Measurements from ENCODE around the gene KLHL11.
"Not testable (repeated sequence)": the region's sequence is repeated elsewhere in the genome, so short reads cannot be mapped to it uniquely, and the experiment has no call there.

Gene KLHL11

DNA sequence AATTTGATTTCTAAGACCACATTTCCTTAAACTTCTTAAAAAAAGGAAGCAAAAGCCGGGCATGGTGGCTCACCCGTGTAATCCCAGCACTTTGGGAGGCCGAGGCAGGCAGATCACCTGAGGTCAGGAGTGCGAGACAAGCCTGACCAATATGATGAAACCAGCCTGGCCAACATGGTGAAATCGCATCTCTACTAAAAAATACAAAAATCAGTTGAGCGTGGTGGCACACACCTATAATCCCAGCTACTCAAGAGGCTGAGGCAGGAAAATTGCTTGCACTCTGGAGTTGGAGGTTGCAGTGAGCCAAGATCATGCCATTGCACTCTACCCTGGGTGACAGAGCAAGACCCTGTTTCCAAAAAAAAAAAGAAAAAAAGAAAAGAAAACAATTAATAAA, 24.4 kb downstream of the KLHL11 start:
- not testable (repeated sequence) for DNase-seq (ENCODE audit: low read depth in 1 of 2, low spot score in 1 of 2)

DNA sequence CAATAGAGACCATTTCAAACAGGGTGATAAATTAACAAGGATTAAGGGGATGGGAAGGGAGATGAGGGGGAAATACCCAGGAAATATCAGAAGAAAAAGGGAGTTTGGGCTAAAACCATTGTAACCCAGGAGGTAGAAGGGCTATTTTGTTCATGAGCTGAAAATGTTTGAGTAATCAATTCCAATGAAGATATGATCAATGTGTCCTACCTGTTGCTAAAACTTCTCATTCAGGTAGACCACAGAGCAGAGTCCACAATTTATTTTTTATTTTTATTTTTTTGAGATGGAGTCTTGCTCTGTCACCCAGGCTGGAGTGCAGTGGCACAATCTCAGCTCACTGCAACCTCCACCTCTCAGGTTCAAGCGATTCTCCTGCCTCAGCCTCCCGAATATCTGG, 25.8 kb downstream of the KLHL11 start:
- DNase-seq (ENCODE audit: low read depth in 1 of 2, low spot score in 1 of 2), result not testable (repeated sequence)

DNA sequence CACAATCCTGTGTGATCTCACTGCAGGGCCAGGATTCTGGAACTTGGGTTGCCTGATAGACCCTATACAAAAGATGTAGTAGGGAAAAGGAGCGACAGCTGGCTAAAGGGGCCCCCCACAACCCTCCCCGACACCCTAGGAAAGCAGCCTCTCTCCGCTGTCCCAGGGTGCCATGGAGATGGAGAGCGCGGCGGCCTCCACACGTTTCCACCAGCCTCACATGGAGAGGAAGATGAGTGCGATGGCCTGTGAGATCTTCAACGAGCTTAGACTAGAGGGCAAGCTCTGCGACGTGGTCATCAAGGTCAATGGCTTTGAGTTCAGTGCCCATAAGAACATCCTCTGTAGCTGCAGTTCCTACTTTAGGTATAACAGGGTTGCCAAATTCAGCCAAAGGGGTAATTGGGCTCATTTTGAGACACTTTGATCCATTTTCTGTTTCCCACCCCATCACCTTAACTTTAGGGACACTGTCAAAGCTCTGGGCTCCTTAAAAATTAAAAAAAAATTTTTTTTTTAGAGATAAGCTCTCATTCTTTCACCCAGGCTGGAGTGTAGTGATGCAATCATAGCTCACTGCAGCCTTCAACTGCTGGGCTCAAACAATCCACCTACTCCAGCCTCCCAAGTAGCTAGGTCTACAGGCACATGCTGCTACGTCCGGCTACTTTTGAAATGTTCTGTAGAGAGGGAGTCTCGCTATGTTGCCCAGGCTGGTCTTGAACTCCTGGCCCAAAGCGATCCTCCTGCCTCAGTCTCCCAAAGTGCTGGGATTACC, 27.3 kb downstream of the KLHL11 start, which contains the start of gene KLHL10:
Gene KLHL10, plus strand, starts transcription at position 65 of the 778 bp plus-strand sequence. Its CDS starts 108 bp downstream, at position 173.
- no peak for DNase-seq (ENCODE audit: low read depth in 1 of 2, low spot score in 1 of 2)

DNA sequence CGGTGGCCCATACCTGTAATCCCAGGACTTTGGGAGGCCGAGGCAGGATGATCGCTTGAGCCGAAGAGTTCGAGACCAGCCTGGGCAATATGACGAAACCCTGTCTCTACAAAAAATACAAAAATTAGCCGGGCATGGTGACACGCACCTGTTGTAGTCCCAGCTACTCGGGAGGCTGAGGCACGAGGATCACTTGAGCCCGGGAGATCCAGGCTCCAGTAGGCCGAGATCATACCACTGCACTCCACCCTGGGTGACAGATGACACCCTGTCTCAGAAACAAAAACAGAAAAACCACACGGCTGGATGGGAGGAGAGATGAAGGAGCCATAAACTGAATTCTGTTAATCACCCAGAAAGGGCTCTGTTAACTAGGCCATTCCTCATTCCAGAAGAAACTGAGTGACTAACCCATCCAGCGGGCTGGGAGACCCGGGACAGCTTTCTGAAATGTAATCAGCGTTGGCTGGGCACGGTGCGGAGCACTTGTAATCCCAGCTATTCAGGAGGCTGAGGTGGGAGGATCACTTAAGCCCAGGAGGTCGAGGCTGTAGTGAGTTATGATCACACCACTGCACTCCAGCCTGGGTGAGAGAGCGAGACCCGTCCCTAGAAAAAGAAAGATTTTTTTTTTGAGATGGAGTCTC, 28.6 kb downstream of the KLHL11 start:
- no peak for DNase-seq (ENCODE audit: low read depth in 1 of 2, low spot score in 1 of 2)

DNA sequence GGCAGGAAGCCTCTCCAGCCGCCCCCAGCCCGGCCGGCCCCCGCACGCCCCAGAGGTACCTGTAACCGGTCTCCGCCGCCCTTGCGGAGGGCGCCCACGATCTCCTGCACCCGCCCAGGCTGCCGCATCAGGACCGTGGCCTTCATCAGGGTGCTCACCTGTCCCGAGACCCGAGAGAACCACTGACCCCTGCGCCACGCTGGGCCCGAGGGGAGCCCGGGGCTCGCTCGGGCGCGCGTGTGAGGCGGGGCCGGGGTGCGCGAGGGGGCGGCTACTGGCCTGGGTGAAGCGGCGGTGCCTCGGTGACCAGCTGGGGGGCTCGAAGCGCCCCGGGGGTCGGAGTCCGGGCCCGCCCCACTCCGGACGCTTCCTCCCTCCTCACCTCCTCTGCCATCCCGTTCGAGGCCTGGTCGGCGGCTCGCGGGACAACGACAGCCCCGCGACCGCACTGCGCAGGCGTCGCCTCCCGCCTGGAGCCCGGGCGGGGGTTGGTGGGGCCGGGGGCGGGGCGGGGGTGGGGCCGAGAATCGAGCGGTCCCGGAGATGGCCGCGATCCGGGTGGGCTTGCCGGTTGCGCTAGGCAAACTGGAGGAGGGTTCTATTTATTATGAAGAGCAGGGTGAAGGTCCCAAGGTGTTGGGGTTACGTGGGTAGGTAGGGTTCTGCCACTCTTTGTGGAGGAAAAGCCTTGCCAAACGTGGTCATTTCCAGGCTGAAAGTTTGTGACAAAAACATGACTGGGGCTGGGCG, 29.2 kb downstream of the KLHL11 start, which contains the start of gene NT5C3B:
Gene NT5C3B, minus strand, starts transcription at position 433 of the 750 bp plus-strand sequence. Its CDS starts 39 bp downstream, at position 394.
- DNase-seq (ENCODE audit: low read depth in 1 of 2, low spot score in 1 of 2), result peak in 1 of 2 donors; percentile 34

DNA sequence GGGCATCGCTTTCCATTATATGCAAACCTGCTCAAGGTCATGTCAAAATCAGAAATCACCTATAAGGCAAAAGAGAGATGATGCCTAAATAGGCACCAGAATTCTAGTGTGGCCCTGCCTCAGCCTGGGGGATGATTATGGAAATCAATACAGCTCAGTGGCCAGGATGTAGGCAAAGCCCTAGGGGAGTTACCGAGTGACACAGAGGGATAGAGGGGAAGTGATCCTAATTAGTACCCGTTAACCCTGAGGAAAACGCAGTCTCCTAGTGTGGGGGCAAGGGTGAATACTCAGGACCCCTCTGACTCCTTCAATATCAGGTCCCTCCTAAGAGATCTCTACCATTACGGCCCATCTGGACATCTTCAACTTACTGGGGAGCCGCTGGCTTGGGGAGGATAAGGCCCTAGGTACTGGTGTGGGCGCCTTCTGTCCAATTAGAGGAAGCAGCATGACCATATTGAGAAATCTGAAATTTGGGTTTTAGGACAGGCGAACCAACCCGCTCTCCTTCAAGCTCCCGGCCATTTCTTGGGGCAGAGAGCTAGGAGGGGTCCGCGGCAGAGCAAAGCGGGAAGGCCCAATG, 29.9 kb downstream of the KLHL11 start:
- no peak for DNase-seq (ENCODE audit: low read depth in 1 of 2, low spot score in 1 of 2)

DNA sequence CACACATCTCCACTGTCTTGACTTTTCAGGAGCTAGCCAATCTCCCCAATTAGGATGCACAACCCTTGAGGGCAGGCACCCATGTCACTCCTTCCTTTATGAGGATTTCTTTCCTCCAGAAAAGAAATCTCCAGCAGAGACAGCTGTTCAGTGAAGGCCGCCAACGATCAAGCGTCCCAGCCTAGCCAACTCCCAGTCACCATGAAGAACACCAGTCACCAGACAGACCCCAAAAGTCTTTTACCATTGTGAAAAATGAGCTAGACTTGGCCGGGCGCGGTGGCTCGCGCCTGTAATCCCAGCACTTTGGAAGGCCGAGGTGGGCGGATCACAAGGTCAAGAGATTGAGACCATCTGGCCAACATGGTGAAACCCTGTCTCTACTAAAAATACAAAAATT, 35.3 kb downstream of the KLHL11 start:
- DNase-seq (ENCODE audit: low read depth in 1 of 2, low spot score in 1 of 2), result not testable (repeated sequence)

DNA sequence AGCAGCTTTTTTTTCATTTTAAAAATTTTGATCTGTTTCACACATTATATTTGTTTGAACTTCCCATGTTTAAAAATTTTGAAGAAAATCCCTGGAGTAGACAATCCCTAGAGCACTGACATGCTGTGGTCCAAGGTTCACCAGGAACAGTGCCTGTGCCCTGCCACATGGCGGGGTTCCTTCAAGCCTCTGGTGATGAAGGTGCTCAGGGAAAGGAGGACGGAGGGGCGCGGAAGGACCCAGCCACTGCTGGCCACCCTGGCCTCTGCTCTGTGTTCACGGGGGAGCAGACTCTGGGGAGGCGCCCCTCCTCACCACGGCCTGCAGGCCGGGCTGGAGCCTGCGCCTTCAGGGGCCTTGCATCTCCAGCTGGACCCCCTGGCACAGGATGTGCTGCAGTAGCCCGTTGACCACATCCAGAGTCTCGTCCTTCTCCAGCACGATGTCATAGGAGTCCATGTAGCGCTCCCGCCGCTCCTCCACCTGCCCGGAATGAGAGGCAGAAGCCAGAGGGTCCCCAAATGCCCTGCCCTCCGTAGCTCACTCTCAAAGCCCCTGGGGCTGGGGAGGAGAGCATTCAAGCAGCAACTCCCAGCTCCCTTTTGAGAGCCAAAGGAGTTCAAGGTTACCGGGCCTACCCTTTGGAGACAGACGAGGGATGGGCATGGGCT, 39.9 kb downstream of the KLHL11 start:
- no peak for DNase-seq (ENCODE audit: low read depth in 1 of 2, low spot score in 1 of 2)

DNA sequence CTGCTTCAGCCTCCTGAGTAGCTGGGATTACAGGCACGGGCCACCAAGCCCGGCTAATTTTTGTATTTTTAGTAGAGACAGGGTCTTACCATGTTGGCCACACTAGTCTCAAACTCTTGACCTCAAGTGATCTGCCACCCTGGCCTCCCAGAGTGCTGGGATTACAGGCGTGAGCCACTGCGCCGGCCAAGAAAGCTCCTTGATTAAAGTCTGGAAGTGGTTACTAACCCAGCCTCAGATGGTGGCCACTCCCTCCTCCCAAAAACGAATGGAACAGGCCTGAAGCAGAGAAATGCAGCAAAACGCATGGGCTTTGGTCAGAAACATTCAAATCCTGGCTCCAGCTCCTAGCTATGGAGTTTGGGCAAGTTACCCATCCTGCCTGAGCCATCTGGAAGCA, 41.1 kb downstream of the KLHL11 start:
- DNase-seq (ENCODE audit: low read depth in 1 of 2, low spot score in 1 of 2), result no peak

DNA sequence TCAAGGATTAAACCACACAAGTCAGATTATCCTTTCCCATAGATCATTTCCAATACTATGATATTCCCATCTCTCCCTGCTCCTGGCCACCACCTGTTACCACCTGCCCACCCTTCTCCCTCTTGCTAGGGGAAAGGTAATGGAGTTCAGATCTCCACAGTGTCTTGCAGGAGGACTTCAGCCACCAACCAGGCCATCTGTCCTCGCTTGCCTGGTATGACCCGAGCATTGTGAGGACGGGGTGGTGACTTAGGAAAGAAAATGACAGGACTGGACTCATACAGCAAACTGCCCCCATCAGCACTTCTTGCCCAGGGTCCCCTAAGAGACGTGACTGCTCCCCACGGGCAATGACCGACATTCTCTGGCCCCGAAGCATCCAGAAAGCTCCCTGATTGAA, 41.6 kb downstream of the KLHL11 start:
- no peak for DNase-seq (ENCODE audit: low read depth in 1 of 2, low spot score in 1 of 2)

DNA sequence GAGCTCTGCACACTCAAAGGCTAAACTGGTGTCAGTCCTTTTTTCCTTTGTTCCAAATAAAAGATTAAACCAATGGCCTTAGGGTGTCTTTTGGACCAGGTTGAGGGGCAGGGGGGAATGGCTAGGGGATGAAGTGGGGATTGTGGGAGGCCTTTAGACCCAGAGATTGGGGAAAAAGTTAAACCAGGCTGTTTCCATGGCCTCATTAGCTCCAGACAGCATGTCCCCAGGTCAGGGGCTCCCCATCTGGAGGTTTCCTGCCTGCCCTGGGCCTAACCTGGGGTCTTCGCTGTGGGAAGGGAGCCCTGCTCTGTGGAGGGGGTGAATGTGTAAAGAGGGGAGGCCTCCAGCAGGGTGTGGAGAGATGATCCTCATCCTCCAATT, 42.1 kb downstream of the KLHL11 start:
- no peak for DNase-seq (ENCODE audit: low read depth in 1 of 2, low spot score in 1 of 2)

DNA sequence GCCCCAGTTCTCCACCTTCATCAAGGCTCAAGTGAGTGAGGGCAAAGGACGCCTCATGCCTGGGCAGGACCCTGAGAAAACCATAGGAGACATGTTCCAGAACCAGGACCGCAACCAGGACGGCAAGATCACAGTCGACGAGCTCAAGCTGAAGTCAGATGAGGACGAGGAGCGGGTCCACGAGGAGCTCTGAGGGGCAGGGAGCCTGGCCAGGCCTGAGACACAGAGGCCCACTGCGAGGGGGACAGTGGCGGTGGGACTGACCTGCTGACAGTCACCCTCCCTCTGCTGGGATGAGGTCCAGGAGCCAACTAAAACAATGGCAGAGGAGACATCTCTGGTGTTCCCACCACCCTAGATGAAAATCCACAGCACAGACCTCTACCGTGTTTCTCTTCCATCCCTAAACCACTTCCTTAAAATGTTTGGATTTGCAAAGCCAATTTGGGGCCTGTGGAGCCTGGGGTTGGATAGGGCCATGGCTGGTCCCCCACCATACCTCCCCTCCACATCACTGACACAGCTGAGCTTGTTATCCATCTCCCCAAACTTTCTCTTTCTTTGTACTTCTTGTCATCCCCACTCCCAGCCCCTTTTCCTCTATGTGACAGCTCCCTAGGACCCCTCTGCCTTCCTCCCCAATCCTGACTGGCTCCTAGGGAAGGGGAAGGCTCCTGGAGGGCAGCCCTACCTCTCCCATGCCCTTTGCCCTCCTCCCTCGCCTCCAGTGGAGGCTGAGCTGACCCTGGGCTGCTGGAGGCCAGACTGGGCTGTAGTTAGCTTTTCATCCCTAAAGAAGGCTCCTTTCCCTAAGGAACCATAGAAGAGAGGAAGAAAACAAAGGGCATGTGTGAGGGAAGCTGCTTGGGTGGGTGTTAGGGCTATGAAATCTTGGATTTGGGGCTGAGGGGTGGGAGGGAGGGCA, 42.7 kb downstream of the KLHL11 start:
- no peak for DNase-seq (ENCODE audit: low read depth in 1 of 2, low spot score in 1 of 2)

DNA sequence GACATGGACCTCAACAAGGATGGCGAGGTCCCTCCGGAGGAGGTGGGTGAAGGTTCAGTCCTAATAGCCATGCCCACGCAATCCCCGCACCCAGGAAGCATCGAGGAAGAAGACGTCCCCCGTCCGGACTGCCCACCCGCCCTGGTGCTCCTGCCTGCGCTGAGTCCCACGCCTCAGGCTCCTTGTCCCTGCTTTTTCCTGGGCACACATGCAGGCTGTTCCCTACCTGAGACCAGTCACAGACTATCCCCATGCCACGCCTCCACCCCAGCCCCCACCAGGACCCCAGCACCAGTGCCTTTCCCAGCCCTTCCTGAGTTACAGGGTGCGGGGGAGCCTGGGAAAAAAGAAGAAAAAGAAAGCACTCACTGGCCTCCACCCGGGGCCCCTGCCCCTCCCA, 43.4 kb downstream of the KLHL11 start:
- DNase-seq (ENCODE audit: low read depth in 1 of 2, low spot score in 1 of 2), result no peak

DNA sequence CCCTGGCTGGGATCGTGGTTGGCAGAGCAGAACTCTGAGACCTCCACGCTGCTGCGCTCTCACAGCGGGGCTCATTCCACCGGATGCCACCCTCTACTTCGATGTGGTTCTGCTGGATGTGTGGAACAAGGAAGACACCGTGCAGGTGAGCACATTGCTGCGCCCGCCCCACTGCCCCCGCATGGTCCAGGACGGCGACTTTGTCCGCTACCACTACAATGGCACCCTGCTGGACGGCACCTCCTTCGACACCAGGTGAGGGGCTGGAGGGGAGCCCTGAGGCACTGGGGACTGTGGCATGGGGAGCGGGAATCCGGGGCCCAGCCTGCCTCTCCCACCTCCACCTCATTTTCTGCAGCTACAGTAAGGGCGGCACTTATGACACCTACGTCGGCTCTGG, 47.2 kb downstream of the KLHL11 start:
- no peak for DNase-seq (ENCODE audit: low read depth in 1 of 2, low spot score in 1 of 2)

DNA sequence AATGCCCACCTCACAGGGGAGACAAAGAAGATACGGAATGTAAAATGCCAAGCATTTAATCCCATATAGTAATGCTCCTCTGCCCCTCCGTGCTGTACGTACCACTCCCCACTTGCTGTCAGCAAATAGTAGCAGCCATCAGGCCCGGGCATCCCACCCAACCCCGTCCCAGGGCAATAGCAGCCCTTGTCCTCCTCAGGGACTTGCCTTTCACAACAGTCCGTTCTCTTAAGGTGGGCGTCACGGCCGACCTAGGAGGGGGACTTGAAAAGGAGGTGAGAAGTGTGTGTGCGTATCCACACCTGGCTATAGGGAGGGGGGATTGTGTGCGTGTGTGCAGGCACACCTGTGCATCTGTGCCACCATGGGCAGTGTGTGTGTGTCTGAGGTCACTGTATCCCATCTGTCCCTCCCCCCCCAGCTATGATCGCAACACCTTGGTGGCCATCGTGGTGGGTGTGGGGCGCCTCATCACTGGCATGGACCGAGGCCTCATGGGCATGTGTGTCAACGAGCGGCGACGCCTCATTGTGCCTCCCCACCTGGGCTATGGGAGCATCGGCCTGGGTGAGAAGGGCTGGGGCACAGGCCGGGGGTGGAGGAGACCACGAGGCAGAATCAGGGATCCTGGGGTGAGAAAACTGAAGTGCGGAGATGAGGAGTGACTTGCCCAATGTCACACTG, 48.4 kb downstream of the KLHL11 start:
- no peak for DNase-seq (ENCODE audit: low read depth in 1 of 2, low spot score in 1 of 2)

DNA sequence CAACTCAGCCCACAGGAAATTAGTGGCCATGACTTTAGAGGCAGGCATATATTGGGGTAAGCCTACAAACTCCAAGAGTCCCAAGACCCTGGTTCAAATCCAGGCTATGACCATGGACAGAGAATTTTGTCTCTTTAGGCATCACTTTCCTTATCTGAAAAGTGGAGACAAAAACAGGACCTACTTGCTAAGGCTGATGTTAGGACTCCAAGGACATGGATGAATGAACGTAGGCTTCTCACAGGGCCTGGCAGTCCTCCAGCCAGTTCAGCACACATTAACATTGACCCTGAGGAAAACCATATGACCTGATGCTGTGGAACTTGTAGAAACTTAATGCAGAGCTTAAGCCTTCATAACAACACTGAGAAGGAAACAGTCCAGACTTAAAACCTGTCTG, 51.0 kb downstream of the KLHL11 start:
- DNase-seq (ENCODE audit: low read depth in 1 of 2, low spot score in 1 of 2), result no peak

DNA sequence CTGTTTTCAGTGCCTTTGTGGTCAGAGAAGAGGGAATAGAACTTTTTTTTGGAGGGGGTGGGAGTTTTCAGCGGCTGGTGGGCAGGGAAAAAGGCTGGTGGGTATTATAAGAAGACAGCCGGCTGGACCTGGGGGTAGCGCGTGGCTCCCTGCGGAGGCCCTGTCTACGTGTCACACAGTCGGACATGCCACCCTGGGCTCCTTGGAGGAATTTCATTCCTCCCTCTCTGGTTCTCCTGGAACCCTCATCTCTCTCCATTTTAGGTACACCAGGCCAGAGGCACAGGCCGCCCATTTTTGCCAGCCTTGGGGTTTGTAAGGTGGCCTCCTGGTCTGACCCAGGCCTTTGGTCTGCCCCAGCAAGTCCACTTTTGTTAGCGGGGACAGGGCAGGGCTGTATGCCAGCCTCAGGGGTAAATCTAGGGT, 51.5 kb downstream of the KLHL11 start:
- DNase-seq (ENCODE audit: low read depth in 1 of 2, low spot score in 1 of 2), result no peak

DNA sequence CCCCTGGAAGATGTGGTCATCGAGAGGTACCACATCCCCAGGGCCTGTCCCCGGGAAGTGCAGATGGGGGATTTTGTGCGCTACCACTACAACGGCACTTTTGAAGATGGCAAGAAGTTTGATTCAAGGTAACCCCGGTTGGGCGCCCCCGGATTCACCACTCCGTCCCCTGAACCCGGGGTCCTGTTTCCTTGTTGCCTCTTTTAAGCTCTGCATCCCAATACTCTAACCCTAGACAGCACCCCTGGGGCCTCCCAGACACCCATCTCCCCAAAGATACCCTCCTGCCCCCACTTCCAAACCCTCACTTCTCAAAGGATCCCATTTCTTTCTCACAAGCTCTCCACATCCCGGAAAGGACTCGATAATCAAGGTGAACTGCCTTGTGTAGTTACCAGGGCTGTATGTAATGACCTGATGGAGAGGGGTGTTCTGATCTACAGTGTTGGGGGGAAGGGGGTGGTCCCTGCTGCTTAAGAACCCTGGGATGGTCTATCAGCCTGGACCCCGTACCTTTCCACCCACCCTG, 52.0 kb downstream of the KLHL11 start:
- DNase-seq (ENCODE audit: low read depth in 1 of 2, low spot score in 1 of 2), result no peak

All from activated CD4-positive, alpha-beta T cell treated with anti-CD3 and anti-CD28 coated beads, Interleukin-2, amount 50 U/mL, for 24 hours (primary cell).